ENCODE measurements around the gene MALAT1. TPM values are rescaled to one million over a fixed set of nuclear protein-coding genes. Genes with fewer than 3 reads are reported as not detected.

MALAT1 gene
- total and polyA plus RNA-seq, 2 of the 13 experiments (the other 11 are each of a cell fraction or from before 2014, with no cell fraction given) = 143 to 1,237 TPM

- TF ChIP-seq ZC3H4 (CRISPR knock-in tag; IDR thresholded peaks at IDR 0.05; ENCODE audit: borderline replicate concordance) (no peak; the same call in 1 of the 2 replicates), ZFP36L1 (CRISPR knock-in tag; IDR thresholded peaks at IDR 0.05) (no peak), ZNF496 (CRISPR knock-in tag; IDR thresholded peaks at IDR 0.05; ENCODE audit: insufficient replicate concordance) (no peak), KDM5A (IDR thresholded peaks at IDR 0.05; ENCODE audit: borderline replicate concordance, low read length) (peak; percentile 71; the same call in 1 of the 2 replicates), ZBTB21 (CRISPR knock-in tag; IDR thresholded peaks at IDR 0.05) (no peak), GATAD1 (CRISPR knock-in tag; IDR thresholded peaks at IDR 0.05) (peak; percentile 85), PCBP2 (optimal IDR thresholded peaks at IDR 0.05; ENCODE audit: low read depth, low read length, poor library complexity, severe bottlenecking) (no peak), ZNF282 (IDR thresholded peaks at IDR 0.05; ENCODE audit: partially characterized antibody) (no peak), ATF5 (CRISPR knock-in tag; IDR thresholded peaks at IDR 0.05; ENCODE audit: low read depth) (no peak), TEAD3 (CRISPR knock-in tag; optimal IDR thresholded peaks at IDR 0.05; ENCODE audit: borderline replicate concordance) (peak; percentile 38), ZNF414 (CRISPR knock-in tag; IDR thresholded peaks at IDR 0.05) (no peak; the same call in 1 of the 2 replicates), ZNF720 (CRISPR knock-in tag; IDR thresholded peaks at IDR 0.05) (no peak), RFX5 (IDR thresholded peaks at IDR 0.05; ENCODE audit: low read depth, low read length) (peak; percentile 56; the same call in 1 of the 2 replicates), ZNF570 (CRISPR knock-in tag; IDR thresholded peaks at IDR 0.05; ENCODE audit: borderline replicate concordance) (no peak), NCOA2 (CRISPR knock-in tag; IDR thresholded peaks at IDR 0.05) (no peak; the same call in 1 of the 2 replicates), ZNF432 (CRISPR knock-in tag; IDR thresholded peaks at IDR 0.05; ENCODE audit: borderline replicate concordance) (no peak), TRAFD1 (CRISPR knock-in tag; IDR thresholded peaks at IDR 0.05; ENCODE audit: borderline replicate concordance) (no peak), PITX1 (CRISPR knock-in tag; IDR thresholded peaks at IDR 0.05) (0 out of 2 replicates have a peak, but pooled peaks have one; percentile 51)
- TF ChIP-seq, protein P1, sequence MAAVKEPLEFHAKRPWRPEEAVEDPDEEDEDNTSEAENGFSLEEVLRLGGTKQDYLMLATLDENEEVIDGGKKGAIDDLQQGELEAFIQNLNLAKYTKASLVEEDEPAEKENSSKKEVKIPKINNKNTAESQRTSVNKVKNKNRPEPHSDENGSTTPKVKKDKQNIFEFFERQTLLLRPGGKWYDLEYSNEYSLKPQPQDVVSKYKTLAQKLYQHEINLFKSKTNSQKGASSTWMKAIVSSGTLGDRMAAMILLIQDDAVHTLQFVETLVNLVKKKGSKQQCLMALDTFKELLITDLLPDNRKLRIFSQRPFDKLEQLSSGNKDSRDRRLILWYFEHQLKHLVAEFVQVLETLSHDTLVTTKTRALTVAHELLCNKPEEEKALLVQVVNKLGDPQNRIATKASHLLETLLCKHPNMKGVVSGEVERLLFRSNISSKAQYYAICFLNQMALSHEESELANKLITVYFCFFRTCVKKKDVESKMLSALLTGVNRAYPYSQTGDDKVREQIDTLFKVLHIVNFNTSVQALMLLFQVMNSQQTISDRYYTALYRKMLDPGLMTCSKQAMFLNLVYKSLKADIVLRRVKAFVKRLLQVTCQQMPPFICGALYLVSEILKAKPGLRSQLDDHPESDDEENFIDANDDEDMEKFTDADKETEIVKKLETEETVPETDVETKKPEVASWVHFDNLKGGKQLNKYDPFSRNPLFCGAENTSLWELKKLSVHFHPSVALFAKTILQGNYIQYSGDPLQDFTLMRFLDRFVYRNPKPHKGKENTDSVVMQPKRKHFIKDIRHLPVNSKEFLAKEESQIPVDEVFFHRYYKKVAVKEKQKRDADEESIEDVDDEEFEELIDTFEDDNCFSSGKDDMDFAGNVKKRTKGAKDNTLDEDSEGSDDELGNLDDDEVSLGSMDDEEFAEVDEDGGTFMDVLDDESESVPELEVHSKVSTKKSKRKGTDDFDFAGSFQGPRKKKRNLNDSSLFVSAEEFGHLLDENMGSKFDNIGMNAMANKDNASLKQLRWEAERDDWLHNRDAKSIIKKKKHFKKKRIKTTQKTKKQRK (IDR thresholded peaks at IDR 0.05; ENCODE audit: low read length) = no peak
- TF ChIP-seq, protein P2, sequence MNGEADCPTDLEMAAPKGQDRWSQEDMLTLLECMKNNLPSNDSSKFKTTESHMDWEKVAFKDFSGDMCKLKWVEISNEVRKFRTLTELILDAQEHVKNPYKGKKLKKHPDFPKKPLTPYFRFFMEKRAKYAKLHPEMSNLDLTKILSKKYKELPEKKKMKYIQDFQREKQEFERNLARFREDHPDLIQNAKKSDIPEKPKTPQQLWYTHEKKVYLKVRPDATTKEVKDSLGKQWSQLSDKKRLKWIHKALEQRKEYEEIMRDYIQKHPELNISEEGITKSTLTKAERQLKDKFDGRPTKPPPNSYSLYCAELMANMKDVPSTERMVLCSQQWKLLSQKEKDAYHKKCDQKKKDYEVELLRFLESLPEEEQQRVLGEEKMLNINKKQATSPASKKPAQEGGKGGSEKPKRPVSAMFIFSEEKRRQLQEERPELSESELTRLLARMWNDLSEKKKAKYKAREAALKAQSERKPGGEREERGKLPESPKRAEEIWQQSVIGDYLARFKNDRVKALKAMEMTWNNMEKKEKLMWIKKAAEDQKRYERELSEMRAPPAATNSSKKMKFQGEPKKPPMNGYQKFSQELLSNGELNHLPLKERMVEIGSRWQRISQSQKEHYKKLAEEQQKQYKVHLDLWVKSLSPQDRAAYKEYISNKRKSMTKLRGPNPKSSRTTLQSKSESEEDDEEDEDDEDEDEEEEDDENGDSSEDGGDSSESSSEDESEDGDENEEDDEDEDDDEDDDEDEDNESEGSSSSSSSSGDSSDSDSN (CRISPR knock-in tag; IDR thresholded peaks at IDR 0.05) = peak; percentile 80; the same call in 1 of the 2 replicates
Observed at GRCh38 chr11:65477149-65477965, 21.5 kb upstream of the MALAT1 start (continued).

All from HepG2 (cell line).